Testis (tissue), 2 donors: ENCODE data around the gene RNF17.

Experiments used
- CTCF ChIP-seq, 3 experiments: fragments of 450-650 bp in 2 of 3; fragments of 200-600 bp in 1 of 3; sonication (generic) in 1 of 3; IDR thresholded peaks; one replicate each; pipeline ENCODE4 v1.5.1; 2016 to 2019; ENCODE audit warnings: antibody characterized with exemption in 3 of 3, mild to moderate bottlenecking in 2 of 3, moderate library complexity in 1 of 3
- POLR2A ChIP-seq: fragments of 450-650 bp; IDR thresholded peaks from one replicate; pipeline ENCODE4 v1.6.1; 2017; ENCODE audit warnings: antibody characterized with exemption, mild to moderate bottlenecking, moderate library complexity

- TF ChIP-seq CTCF (IDR thresholded peaks at IDR 0.05) (no peak), POLR2A (no peak)
These were observed 40.8 kb upstream of the RNF17 start for GRCh38 chr13:24723206-24723605.
